ENCODE measurements around the gene NUFIP1. TPM values are rescaled to one million over a fixed set of nuclear protein-coding genes. Genes with fewer than 3 reads are reported as not detected.

The NUFIP1 gene
- total and polyA plus RNA-seq, 2 experiments from 2014 or later = 7.7 to 23.9 TPM

- H3K27ac Mint-ChIP-seq = no peak overlapping the region
These were observed 21.9 kb upstream of the NUFIP1 start for GRCh38 chr13:45011198-45011597.

More at GRCh38 chr13:45011198-45011597, 21.9 kb upstream of the NUFIP1 start:
- Histone ChIP-seq H3K9me2 (ENCODE audit: insufficient read depth) (no peaks in the 10 kb centered on the region), H3K36me3 (ENCODE audit: insufficient read depth) (no peaks in the 10 kb centered on the region; the same call in 1 of the 2 replicates), H4K20me1 (replicated peaks; ENCODE audit: insufficient read depth) (no peaks in the 10 kb centered on the region), H3K79me2 (replicated peaks; ENCODE audit: insufficient read depth) (no peaks in the 10 kb centered on the region), H3K27ac (ENCODE audit: low read depth) (no peak overlapping the region), H3K4me2 (no peak overlapping the region), H3K4me1 (ENCODE audit: insufficient read depth) (no peaks in the 10 kb centered on the region), H2AFZ (no peak overlapping the region), H3F3A (replicated peaks; ENCODE audit: low read depth) (no peaks in the 10 kb centered on the region), H3K27me3 (ENCODE audit: insufficient read depth) (no peaks in the 10 kb centered on the region), H3K4me3 (no peak overlapping the region)
- Mint-ChIP-seq H3K4me3 (no peak overlapping the region), H3K4me1 (no peaks in the 10 kb centered on the region), H3K9me3 (no peaks in the 10 kb centered on the region), H3K36me3 (ENCODE audit: low read depth) (peaks cover 18% of the 10 kb centered on the region), H3K27me3 (ENCODE audit: insufficient read depth, low read depth, poor library complexity) (no peaks in the 10 kb centered on the region)
- TF ChIP-seq ZNF114 (CRISPR knock-in tag; IDR thresholded peaks at IDR 0.05) (no peak), REST (IDR thresholded peaks at IDR 0.05; ENCODE audit: unreplicated experiment) (no peak), ZNF462 (CRISPR knock-in tag; IDR thresholded peaks at IDR 0.05) (no peak), JUNB (IDR thresholded peaks at IDR 0.05; ENCODE audit: unreplicated experiment) (no peak), EZH2 (IDR thresholded peaks at IDR 0.05; ENCODE audit: low read depth, unreplicated experiment) (no peak), EZH2phosphoT487 (IDR thresholded peaks at IDR 0.05; ENCODE audit: unreplicated experiment) (no peak), CTCF (conservative IDR thresholded peaks at IDR 0.05; ENCODE audit: low read depth in 2 of 2) (no peak), CREB1 (CRISPR knock-in tag; IDR thresholded peaks at IDR 0.05; ENCODE audit: low read depth) (no peak), STAT1 (IDR thresholded peaks at IDR 0.05; ENCODE audit: unreplicated experiment) (no peak)
- no peak for DNase-seq (ENCODE audit: low spot score)
- ATAC-seq = no peak
